ENCODE results near the gene DGKQ. TPM values are rescaled to one million over a fixed set of nuclear protein-coding genes. Genes with fewer than 3 reads are reported as not detected.

Gene DGKQ
- polyA plus RNA-seq, 2 of the 4 experiments (the other 2 are of a cell fraction) = 2.7 to 7.8 TPM

GRCh38 chr4:931960-932712 is 41.2 kb downstream of the DGKQ start, which contains the start of the genes GAK and TMEM175:
Gene GAK (minus strand): TSS chr4:932316. CDS start chr4:932187, 129 bp downstream.
Gene TMEM175 (plus strand): TSS chr4:932460. CDS start chr4:947740, 15,280 bp downstream.
- peak within 1 kb of the TSS; percentile 97 to 99 for H3K27ac ChIP-seq
- H3K4me1 ChIP-seq = peaks cover 21% of the 10 kb centered on the region
- FAIRE-seq (no peak), ATAC-seq (peak; percentile 97 to 98), DNase-seq (ENCODE audit: low read depth in 1 of 2, low spot score in 1 of 2) (peak; percentile 94)
- TF ChIP-seq RFX5 (IDR thresholded peaks at IDR 0.05) (no peak), POLR2A (IDR thresholded peaks at IDR 0.05; ENCODE audit: low read length) (peak; percentile 86), MAX (IDR thresholded peaks at IDR 0.05) (peak; percentile 76), JUN (IDR thresholded peaks at IDR 0.05) (peak in 1 of 2 experiments; percentile 58; a peak in 3 of 5 replicates), E2F6 (IDR thresholded peaks at IDR 0.05; ENCODE audit: borderline replicate concordance, low read depth) (peak; percentile 67), FOSB (CRISPR knock-in tag; IDR thresholded peaks at IDR 0.05) (no peak), BCL3 (IDR thresholded peaks at IDR 0.05) (0 out of 3 replicates have a peak, but pooled peaks have one; percentile 27), MYC (IDR thresholded peaks at IDR 0.05; ENCODE audit: borderline replicate concordance, low read length) (no peak), USF2 (IDR thresholded peaks at IDR 0.05) (no peak), PHF8 (IDR thresholded peaks at IDR 0.05; ENCODE audit: borderline replicate concordance, low read depth) (peak; percentile 70; the same call in 1 of the 2 replicates), ESRRA (IDR thresholded peaks at IDR 0.05; ENCODE audit: borderline replicate concordance, low read length) (no peak), POLR2AphosphoS2 (conservative IDR thresholded peaks at IDR 0.05; ENCODE audit: low read length) (no peak), HOXB5 (CRISPR knock-in tag; IDR thresholded peaks at IDR 0.05) (0 out of 2 replicates have a peak, but pooled peaks have one; percentile 20)
- H3K4me3 ChIP-seq = peak within 1 kb of the TSS; percentile 99
- peak within 1 kb of the TSS; percentile 94 for H3K4me2 ChIP-seq
- no peaks in the 10 kb centered on the region for H3K9me3 ChIP-seq
- POLR2A ChIA-PET = interaction anchor here (0.5 to 1.2 kb wide), 4 partner anchors 29 to 150 kb away, joined by 3 to 6 read pairs (median 4); partner anchors contain the start of gene IDUA
- CTCF ChIA-PET = interaction anchor here (1.0 to 1.1 kb wide), 2 partner anchors 12 to 17 kb away, joined by 3 to 5 read pairs; no protein-coding TSS in a partner anchor
- 0% methylated on average over 10 of the region's 99 CpGs for WGBS (ENCODE audit: missing lambda C conversion rate)

- DNase-seq (ENCODE audit: low read depth in 1 of 2, low spot score in 1 of 2) (no peak), ATAC-seq (peak; percentile 22 to 34; a peak in 3 of 6 replicates), FAIRE-seq (no peak)
- WGBS (ENCODE audit: missing lambda C conversion rate) = 2% methylated on average over 7 of the region's 31 CpGs
- Histone ChIP-seq H3K4me1 (peaks cover 21% of the 10 kb centered on the region), H3K4me3 (peak overlapping the region; percentile 99), H3K27ac (peak overlapping the region; percentile 97 to 99), H3K4me2 (peak overlapping the region; percentile 84), H3K9me3 (no peaks in the 10 kb centered on the region)
- POLR2A ChIA-PET = interaction anchor here (1.2 kb wide), 1 partner anchor 56 kb away, joined by 6 read pairs; the partner anchor contains the start of gene IDUA
- TF ChIP-seq ATOH8 (CRISPR knock-in tag; IDR thresholded peaks at IDR 0.05; ENCODE audit: low read depth) = no peak
- TF ChIP-seq TFCP2L1 (CRISPR knock-in tag; IDR thresholded peaks at IDR 0.05) = no peak
- no peak for TF ChIP-seq BHLHE40 (IDR thresholded peaks at IDR 0.05; ENCODE audit: low read depth, low read length)
- TF ChIP-seq ZFP36 (IDR thresholded peaks at IDR 0.05; ENCODE audit: borderline replicate concordance, partially characterized antibody) = no peak
- TF ChIP-seq MAFK (IDR thresholded peaks at IDR 0.05; ENCODE audit: partially characterized antibody) = no peak
- no peak for TF ChIP-seq CBX8 (IDR thresholded peaks at IDR 0.05)
- no peak for TF ChIP-seq NR3C1 (IDR thresholded peaks at IDR 0.05)
- TF ChIP-seq RARB (CRISPR knock-in tag; IDR thresholded peaks at IDR 0.05) = no peak
- no peak for TF ChIP-seq TP53 (CRISPR knock-in tag; IDR thresholded peaks at IDR 0.05)
- TF ChIP-seq ESRRA (IDR thresholded peaks at IDR 0.05; ENCODE audit: borderline replicate concordance, low read length) = no peak
- CTCF ChIA-PET = interaction anchor here (1.0 to 1.1 kb wide), 2 partner anchors 13 to 18 kb away, joined by 3 to 5 read pairs; no protein-coding TSS in a partner anchor
These were observed 42.0 kb downstream of the DGKQ start for GRCh38 chr4:931194-931959.

Measured in A549 (cell line).